Activated T-cell treated with anti-CD3 and anti-CD28 coated beads, Interleukin-2, amount 50 U/mL, for 24 hours (primary cell): ENCODE data around the gene FANK1.
"Not testable (repeated sequence)": the region's sequence is repeated elsewhere in the genome, so short reads cannot be mapped to it uniquely, and the experiment has no call there.

Source experiments
- DNase-seq: peaks from one replicate; pipeline ENCODE4 v3.0.0-alpha.2; 2020
- H3K27ac Mint-ChIP-seq: 2 replicates; pipeline ENCODE4 v1.8.0; 2020; ENCODE audit warnings: mild to moderate bottlenecking, mixed read lengths
- H3K27me3 Mint-ChIP-seq: 2 replicates; pipeline ENCODE4 v1.8.0; 2020; ENCODE audit warnings: mixed read lengths
- H3K36me3 Mint-ChIP-seq: 2 replicates; pipeline ENCODE4 v1.8.0; 2020; ENCODE audit warnings: low read depth, mixed read lengths
- H3K4me1 Mint-ChIP-seq: 2 replicates; pipeline ENCODE4 v1.8.0; 2020; ENCODE audit warnings: low read depth, mixed read lengths
- H3K4me3 Mint-ChIP-seq: 2 replicates; pipeline ENCODE4 v1.8.0; 2020; ENCODE audit warnings: mild to moderate bottlenecking, moderate library complexity, mixed read lengths
- H3K9me3 Mint-ChIP-seq: 2 replicates; pipeline ENCODE4 v1.8.0; 2020; ENCODE audit warnings: mixed read lengths

The FANK1 gene

DNA sequence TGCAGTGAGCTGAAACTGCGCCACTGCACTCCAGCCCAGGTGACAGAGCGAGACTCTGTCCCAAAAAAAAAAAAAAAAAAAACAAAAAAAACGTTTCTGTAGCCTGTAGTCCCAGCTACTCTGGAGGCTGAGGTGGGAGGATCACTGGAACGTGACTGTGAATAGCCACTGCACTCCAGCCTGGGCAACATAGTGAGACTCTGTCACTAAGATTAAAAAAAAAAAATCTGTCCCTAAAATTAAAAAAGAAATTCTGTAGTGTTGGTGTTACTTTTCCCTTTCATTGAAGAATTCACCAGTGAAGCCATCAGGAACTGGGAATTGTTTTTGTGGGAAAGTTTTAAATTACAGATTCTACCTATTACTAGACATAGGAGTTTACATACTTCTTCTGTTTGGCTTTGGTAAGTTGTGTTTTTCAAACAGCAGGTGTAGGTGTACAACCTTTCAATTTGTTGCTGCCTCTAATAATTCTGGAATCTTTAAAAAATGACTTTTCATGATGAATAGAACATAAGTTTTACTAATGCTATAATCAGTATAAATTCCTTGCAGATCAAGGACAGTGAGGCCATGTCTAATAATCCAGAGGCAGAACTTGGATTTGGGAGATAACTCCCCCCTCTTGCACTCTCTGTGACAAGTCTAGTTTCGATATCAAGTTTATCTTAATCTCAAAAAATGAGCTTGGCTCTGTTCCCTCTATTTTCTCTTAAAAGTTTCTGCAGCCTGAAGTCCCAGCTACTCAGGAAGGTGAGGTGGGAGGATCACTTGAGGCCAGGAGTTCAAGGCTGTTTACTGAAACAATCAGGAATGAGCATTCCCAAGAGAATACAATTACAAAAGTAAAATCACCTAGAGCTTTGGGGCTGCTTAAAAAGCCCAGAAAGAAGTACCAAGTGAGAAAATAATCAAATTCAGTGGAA is 9.0 kb downstream of the FANK1 start:
- not testable (repeated sequence) for H3K27ac Mint-ChIP-seq, H3K36me3 Mint-ChIP-seq, H3K4me1 Mint-ChIP-seq, H3K4me3 Mint-ChIP-seq, H3K27me3 Mint-ChIP-seq, DNase-seq, H3K9me3 Mint-ChIP-seq

GRCh38 chr10:125907598-125907997 is 11.2 kb downstream of the FANK1 start:
- H3K9me3 Mint-ChIP-seq, DNase-seq, H3K4me3 Mint-ChIP-seq, H3K27ac Mint-ChIP-seq, H3K36me3 Mint-ChIP-seq, H3K4me1 Mint-ChIP-seq, H3K27me3 Mint-ChIP-seq: not testable (repeated sequence)

GRCh38 chr10:125908813-125909212 is 12.4 kb downstream of the FANK1 start:
- not testable (repeated sequence) for H3K27ac Mint-ChIP-seq, H3K4me3 Mint-ChIP-seq, DNase-seq, H3K36me3 Mint-ChIP-seq, H3K27me3 Mint-ChIP-seq, H3K4me1 Mint-ChIP-seq, H3K9me3 Mint-ChIP-seq

- H3K27ac Mint-ChIP-seq, H3K27me3 Mint-ChIP-seq: not testable (repeated sequence)
Observed at GRCh38 chr10:125909491-125909890, 13.1 kb downstream of the FANK1 start.

GRCh38 chr10:125911145-125911544 is 14.8 kb downstream of the FANK1 start:
- Mint-ChIP-seq H3K27ac (no peak overlapping the region), H3K27me3 (peaks cover 3% of the 10 kb centered on the region), H3K4me1 (no peaks in the 10 kb centered on the region), H3K4me3 (no peak overlapping the region), H3K9me3 (no peaks in the 10 kb centered on the region), H3K36me3 (no peaks in the 10 kb centered on the region)
- DNase-seq, result no peak

More at GRCh38 chr10:125909491-125909890, 13.1 kb downstream of the FANK1 start:
- H3K9me3 Mint-ChIP-seq, H3K36me3 Mint-ChIP-seq, H3K4me1 Mint-ChIP-seq, DNase-seq, H3K4me3 Mint-ChIP-seq: not testable (repeated sequence)

- peaks cover 3% of the 10 kb centered on the region for H3K27me3 Mint-ChIP-seq
- DNase-seq, result no peak
- H3K36me3 Mint-ChIP-seq, result no peaks in the 10 kb centered on the region
- H3K4me1 Mint-ChIP-seq, result no peaks in the 10 kb centered on the region
- H3K9me3 Mint-ChIP-seq, result no peaks in the 10 kb centered on the region
- no peak overlapping the region for H3K4me3 Mint-ChIP-seq
- no peak overlapping the region for H3K27ac Mint-ChIP-seq
Observed at GRCh38 chr10:125911990-125912389, 15.6 kb downstream of the FANK1 start.

- not testable (repeated sequence) for H3K9me3 Mint-ChIP-seq, H3K27ac Mint-ChIP-seq, H3K36me3 Mint-ChIP-seq, DNase-seq, H3K4me1 Mint-ChIP-seq, H3K27me3 Mint-ChIP-seq, H3K4me3 Mint-ChIP-seq
Observed at GRCh38 chr10:125913277-125913676, 16.9 kb downstream of the FANK1 start.

DNA sequence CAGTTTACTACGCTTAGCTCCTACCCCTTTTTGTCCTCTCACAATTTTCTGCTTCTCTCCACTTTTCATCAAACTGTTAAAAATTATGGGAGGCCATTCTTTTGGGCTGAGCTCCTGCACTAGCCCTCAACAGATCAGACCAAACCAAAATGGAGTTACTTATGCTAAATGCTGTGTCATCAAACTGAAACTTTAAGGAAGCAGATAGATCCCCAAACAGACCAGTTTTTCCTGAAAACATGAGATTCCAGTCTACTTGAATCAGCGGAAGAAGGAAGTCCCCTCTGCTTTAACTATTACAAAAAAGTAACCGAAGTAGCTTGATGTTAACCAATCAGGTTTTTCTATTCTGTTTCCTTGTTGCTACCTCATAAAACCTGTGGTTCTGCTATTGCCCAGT is 20.6 kb downstream of the FANK1 start:
- Mint-ChIP-seq H3K27ac (no peak overlapping the region), H3K27me3 (no peaks in the 10 kb centered on the region), H3K9me3 (peaks cover 2% of the 10 kb centered on the region), H3K4me1 (no peaks in the 10 kb centered on the region), H3K4me3 (no peak overlapping the region), H3K36me3 (no peaks in the 10 kb centered on the region)
- DNase-seq, result no peak

DNA sequence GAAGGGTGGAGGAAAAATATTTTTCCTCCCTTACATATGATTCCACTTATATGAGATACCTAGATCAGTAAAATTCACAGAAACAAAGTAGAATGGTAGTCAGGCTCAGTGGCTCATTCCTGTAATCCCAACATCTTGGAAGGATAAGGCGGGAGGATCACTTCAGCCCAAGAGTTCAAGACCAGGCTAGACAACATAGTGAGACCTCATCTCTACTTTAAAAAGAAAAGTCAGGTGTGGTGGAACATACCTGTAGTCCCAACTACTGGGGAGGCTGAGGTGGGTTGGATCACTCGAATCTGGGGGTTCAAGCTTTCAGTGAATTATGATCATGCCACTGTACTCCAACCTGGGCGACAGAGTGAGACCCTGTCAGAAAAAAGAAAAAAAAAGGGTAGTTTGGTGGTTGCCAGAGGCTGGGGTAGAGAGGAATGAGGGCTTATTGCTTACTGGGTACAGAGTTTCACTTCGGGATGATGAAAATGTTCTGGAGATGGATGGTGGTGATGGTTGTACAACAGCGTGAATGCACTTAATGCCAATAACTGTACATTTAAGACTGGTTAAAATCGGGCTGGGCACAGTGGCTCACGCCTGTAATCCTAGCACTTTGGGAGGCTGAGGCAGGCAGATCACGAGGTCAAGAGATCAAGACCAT is 21.5 kb downstream of the FANK1 start:
- H3K27me3 Mint-ChIP-seq, H3K36me3 Mint-ChIP-seq: not testable (repeated sequence)

GRCh38 chr10:125921643-125922306 is 25.4 kb downstream of the FANK1 start:
- not testable (repeated sequence) for DNase-seq, H3K4me3 Mint-ChIP-seq, H3K27ac Mint-ChIP-seq, H3K4me1 Mint-ChIP-seq, H3K36me3 Mint-ChIP-seq, H3K9me3 Mint-ChIP-seq, H3K27me3 Mint-ChIP-seq

More for the DNA sequence above, 21.5 kb downstream of the FANK1 start:
- not testable (repeated sequence) for H3K4me3 Mint-ChIP-seq, H3K9me3 Mint-ChIP-seq, H3K27ac Mint-ChIP-seq, H3K4me1 Mint-ChIP-seq, DNase-seq

- H3K4me1 Mint-ChIP-seq, result no peaks in the 10 kb centered on the region
- H3K27me3 Mint-ChIP-seq, result no peaks in the 10 kb centered on the region
- no peak overlapping the region for H3K27ac Mint-ChIP-seq
- H3K4me3 Mint-ChIP-seq, result no peak overlapping the region
- no peaks in the 10 kb centered on the region for H3K36me3 Mint-ChIP-seq
- DNase-seq, result no peak
- H3K9me3 Mint-ChIP-seq, result no peaks in the 10 kb centered on the region
Observed at GRCh38 chr10:125925262-125925834, 29.0 kb downstream of the FANK1 start.

- Mint-ChIP-seq H3K4me1 (no peaks in the 10 kb centered on the region), H3K27me3 (no peaks in the 10 kb centered on the region)
- no peak for DNase-seq
Observed at GRCh38 chr10:125926247-125926646, 29.9 kb downstream of the FANK1 start.

GRCh38 chr10:125927265-125927664 is 30.9 kb downstream of the FANK1 start:
- H3K4me3 Mint-ChIP-seq, H3K9me3 Mint-ChIP-seq, H3K36me3 Mint-ChIP-seq, H3K4me1 Mint-ChIP-seq, H3K27me3 Mint-ChIP-seq, DNase-seq, H3K27ac Mint-ChIP-seq: not testable (repeated sequence)

More at GRCh38 chr10:125926247-125926646, 29.9 kb downstream of the FANK1 start:
- H3K36me3 Mint-ChIP-seq, result no peaks in the 10 kb centered on the region
- H3K9me3 Mint-ChIP-seq, result no peaks in the 10 kb centered on the region
- no peak overlapping the region for H3K27ac Mint-ChIP-seq
- no peak overlapping the region for H3K4me3 Mint-ChIP-seq

DNA sequence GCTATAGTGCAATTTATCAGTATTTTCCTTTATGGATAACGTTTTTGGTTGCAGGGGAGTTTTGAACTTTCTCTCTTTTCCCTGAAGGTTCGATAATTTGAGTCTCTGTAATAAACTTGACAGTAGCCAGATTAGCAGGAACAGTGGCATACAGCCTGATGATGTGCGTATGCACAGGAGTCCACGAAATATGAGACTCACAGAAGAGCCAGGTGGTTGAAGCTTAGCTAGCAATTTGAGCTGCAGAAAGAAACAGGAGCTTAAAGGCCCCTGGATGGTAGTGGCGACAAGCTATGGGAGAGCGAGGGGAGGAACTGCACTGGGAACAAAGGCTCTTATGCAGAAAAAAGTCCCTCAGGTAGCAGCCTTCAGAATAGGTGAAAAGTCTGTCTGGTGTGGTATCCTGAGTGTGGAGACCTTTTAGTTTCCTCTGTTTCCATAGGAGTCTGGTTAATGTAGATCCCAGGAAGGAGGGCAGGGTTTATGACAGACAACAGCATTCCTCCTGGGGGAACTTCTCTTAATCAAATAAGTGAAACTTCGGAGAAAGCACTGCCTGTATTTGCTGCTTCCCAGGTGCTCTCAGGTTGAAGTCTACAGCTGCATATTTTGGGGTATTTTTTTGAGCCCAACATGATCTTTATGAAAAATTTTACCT is 32.7 kb downstream of the FANK1 start:
- Mint-ChIP-seq H3K27me3 (peaks cover 15% of the 10 kb centered on the region), H3K4me3 (no peak overlapping the region), H3K36me3 (no peaks in the 10 kb centered on the region), H3K27ac (no peak overlapping the region), H3K4me1 (no peaks in the 10 kb centered on the region), H3K9me3 (no peaks in the 10 kb centered on the region)
- no peak for DNase-seq
